HL-60 (cell line): ENCODE measurements around the gene TAAR9.
"Not testable (repeated sequence)": the region's sequence is repeated elsewhere in the genome, so short reads cannot be mapped to it uniquely, and the experiment has no call there.

Source experiments
- DNase-seq, 2 experiments: peaks; one replicate each; pipeline ENCODE4 v3.0.0-alpha.2; 2010 to 2020; ENCODE audit warnings: low read depth in 1 of 2, low spot score in 1 of 2
- H3K27ac ChIP-seq: fragments of 250-450 bp; sonication (Bioruptor Pico); replicated peaks from 2 replicates; pipeline ENCODE4 v1.5.1; 2020; ENCODE audit warnings: mild to moderate bottlenecking, moderate library complexity
- H3K27me3 ChIP-seq: fragments of 250-450 bp; sonication (Bioruptor Pico); 2 replicates; pipeline ENCODE4 v1.5.1; 2021; ENCODE audit warnings: mild to moderate bottlenecking, moderate library complexity; ENCODE audit not compliant: insufficient read depth, poor library complexity, severe bottlenecking
- H3K4me3 ChIP-seq: replicated peaks from 2 replicates; pipeline ENCODE4 v1.5.1; 2011; ENCODE audit warnings: mild to moderate bottlenecking, control low read depth, low read length; ENCODE audit not compliant: insufficient read depth
- GABPA ChIP-seq: IDR thresholded peaks from 2 replicates; pipeline ENCODE4 v1.6.1; 2012; ENCODE audit warnings: low read depth
- POLR2AphosphoS5 ChIP-seq: IDR thresholded peaks from 2 replicates; pipeline ENCODE4 v1.6.1; 2012; ENCODE audit warnings: low read depth
- SPI1 ChIP-seq: IDR thresholded peaks from 2 replicates; pipeline ENCODE4 v1.6.1; 2012; ENCODE audit warnings: low read depth, mild to moderate bottlenecking, borderline replicate concordance
- TF ChIP-seq, protein P1 (sequence below): IDR thresholded peaks from one replicate; pipeline ENCODE4 v1.5.1; 2011; ENCODE audit warnings: low read length, control low read depth, inconsistent platforms; ENCODE audit not compliant: insufficient read depth
- TF ChIP-seq, protein P2 (sequence below): IDR thresholded peaks from 2 replicates; pipeline ENCODE4 v1.6.1; 2012; ENCODE audit warnings: low read depth; ENCODE audit not compliant: insufficient replicate concordance

TAAR9 gene

DNA sequence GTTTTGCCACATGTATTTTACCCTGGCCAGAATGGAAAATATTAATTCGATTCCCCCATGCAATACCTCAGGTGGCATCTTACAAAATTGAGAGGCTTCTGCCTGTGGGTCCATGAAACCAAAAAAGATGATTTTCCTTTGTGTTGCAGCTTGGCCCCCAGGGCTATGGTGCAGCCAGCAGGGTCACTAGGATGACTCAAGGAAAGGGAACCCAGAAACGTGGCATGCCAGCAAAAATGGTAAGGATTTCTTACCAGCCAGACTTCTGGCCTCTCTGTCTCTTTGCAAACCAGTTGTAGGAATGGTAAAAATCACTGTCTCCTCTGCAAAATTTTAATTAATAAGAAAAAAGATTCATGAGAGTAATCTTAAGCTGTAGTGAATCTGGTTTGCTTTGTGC, 11.6 kb upstream of the TAAR9 start:
- Histone ChIP-seq H3K4me3 (no peak overlapping the region), H3K27ac (no peak overlapping the region), H3K27me3 (peaks cover 8% of the 10 kb centered on the region)
- TF ChIP-seq, protein P1, sequence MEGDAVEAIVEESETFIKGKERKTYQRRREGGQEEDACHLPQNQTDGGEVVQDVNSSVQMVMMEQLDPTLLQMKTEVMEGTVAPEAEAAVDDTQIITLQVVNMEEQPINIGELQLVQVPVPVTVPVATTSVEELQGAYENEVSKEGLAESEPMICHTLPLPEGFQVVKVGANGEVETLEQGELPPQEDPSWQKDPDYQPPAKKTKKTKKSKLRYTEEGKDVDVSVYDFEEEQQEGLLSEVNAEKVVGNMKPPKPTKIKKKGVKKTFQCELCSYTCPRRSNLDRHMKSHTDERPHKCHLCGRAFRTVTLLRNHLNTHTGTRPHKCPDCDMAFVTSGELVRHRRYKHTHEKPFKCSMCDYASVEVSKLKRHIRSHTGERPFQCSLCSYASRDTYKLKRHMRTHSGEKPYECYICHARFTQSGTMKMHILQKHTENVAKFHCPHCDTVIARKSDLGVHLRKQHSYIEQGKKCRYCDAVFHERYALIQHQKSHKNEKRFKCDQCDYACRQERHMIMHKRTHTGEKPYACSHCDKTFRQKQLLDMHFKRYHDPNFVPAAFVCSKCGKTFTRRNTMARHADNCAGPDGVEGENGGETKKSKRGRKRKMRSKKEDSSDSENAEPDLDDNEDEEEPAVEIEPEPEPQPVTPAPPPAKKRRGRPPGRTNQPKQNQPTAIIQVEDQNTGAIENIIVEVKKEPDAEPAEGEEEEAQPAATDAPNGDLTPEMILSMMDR = no peak
- TF ChIP-seq GABPA = no peak
- TF ChIP-seq POLR2AphosphoS5 = no peak
- no peak for TF ChIP-seq SPI1
- TF ChIP-seq, protein P2, sequence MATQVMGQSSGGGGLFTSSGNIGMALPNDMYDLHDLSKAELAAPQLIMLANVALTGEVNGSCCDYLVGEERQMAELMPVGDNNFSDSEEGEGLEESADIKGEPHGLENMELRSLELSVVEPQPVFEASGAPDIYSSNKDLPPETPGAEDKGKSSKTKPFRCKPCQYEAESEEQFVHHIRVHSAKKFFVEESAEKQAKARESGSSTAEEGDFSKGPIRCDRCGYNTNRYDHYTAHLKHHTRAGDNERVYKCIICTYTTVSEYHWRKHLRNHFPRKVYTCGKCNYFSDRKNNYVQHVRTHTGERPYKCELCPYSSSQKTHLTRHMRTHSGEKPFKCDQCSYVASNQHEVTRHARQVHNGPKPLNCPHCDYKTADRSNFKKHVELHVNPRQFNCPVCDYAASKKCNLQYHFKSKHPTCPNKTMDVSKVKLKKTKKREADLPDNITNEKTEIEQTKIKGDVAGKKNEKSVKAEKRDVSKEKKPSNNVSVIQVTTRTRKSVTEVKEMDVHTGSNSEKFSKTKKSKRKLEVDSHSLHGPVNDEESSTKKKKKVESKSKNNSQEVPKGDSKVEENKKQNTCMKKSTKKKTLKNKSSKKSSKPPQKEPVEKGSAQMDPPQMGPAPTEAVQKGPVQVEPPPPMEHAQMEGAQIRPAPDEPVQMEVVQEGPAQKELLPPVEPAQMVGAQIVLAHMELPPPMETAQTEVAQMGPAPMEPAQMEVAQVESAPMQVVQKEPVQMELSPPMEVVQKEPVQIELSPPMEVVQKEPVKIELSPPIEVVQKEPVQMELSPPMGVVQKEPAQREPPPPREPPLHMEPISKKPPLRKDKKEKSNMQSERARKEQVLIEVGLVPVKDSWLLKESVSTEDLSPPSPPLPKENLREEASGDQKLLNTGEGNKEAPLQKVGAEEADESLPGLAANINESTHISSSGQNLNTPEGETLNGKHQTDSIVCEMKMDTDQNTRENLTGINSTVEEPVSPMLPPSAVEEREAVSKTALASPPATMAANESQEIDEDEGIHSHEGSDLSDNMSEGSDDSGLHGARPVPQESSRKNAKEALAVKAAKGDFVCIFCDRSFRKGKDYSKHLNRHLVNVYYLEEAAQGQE = no peak
- no peak for DNase-seq

DNA sequence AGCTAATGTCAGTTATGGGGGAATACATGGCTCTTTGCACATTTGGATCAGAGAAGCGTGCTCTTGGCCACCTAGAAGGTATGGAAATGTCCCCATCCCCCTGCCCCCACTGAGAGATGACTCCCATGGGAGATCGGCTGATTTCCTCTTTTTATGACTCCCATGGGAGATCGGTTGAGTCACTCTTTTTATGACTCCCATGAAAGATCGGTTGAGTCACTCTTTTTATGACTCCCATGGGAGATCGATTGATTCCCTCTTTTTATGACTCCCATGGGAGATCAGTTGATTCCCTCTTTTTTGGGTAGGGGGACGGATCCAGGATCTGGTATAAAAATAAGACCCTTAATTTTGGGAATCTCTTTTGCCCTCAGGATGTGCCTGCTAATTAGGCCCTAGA, 10.3 kb upstream of the TAAR9 start:
- Histone ChIP-seq H3K27me3 (peaks cover 5% of the 10 kb centered on the region), H3K27ac (no peak overlapping the region), H3K4me3 (no peak overlapping the region)
- DNase-seq = no peak
- TF ChIP-seq POLR2AphosphoS5 = no peak
- TF ChIP-seq, protein P1 = no peak
- TF ChIP-seq, protein P2 = no peak
- TF ChIP-seq GABPA = no peak
- TF ChIP-seq SPI1 = no peak

DNA sequence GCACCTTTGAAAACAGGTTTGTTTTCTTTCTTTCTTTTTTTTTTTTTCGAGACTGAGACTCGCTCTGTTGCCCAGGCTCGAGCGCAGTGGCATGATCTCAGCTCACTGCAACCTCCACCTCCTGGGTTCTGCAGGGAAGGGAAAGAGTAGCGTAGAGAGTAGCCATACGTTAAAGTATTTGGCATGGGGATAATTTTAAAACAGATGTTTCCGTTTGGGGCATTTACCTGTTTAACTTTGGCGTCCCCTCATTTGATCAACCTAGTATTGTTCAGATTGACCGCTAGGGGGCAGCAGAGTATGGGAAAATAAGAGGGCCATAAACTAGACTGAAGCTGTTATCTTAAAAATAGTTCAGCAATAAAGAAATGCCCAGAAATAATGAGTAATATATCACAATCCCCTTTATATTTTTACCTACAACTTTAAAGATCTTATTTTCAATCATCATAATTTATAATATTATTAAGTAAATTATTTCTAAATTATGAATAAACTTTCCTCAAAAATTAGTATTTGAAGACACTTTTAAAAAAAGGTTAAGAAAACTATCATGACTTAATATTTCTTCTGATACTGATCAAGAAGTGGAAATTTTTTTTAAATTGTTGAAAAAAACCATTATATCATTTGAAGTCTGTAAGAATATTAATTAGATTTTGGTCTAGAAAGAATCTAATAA, 7.6 kb upstream of the TAAR9 start:
- Histone ChIP-seq H3K4me3 (no peak overlapping the region), H3K27ac (no peak overlapping the region), H3K27me3 (no peaks in the 10 kb centered on the region)
- TF ChIP-seq GABPA = no peak
- TF ChIP-seq, protein P1 = peak; percentile 43
- peak; percentile 16 to 56 for DNase-seq

DNA sequence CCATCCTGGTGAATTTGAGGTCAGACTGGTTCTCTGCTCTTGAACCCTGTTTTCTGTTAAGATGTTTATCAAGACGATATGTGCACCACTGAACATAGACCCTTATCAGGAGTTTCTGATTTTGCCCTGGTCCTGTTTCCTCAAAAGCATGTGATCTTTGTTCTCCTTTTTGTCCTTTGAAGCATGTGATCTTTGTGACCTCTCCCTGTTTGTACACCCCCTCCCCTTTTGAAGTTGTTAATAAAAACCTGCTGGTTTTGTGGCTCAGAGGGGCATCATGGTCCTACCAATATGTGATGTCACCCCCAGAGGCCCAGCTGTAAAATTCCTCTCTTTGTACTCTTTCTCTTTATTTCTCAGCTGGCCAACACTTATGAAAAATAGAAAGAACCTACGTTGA, 3.5 kb upstream of the TAAR9 start:
- H3K27ac ChIP-seq, DNase-seq, H3K4me3 ChIP-seq, H3K27me3 ChIP-seq: not testable (repeated sequence)
